ENCODE measurements around the gene VWA8.

Gene VWA8

GRCh38 chr13:41985788-41986508, 25.0 kb upstream of the VWA8 start:
- DNase-seq, result no peak
- Histone ChIP-seq H3K9me2 (replicated peaks; ENCODE audit: insufficient read depth, low read length) (no peaks in the 10 kb centered on the region), H3F3A (ENCODE audit: insufficient read depth, low read length) (no peaks in the 10 kb centered on the region), H3K4me1 (ENCODE audit: low read length) (no peaks in the 10 kb centered on the region), H3K9ac (ENCODE audit: low read length) (no peak overlapping the region), H3K79me2 (ENCODE audit: low read length) (no peaks in the 10 kb centered on the region), H3K4me3 (ENCODE audit: low read length) (no peak overlapping the region), H3K27ac (ENCODE audit: low read length) (no peak overlapping the region), H3K4me2 (ENCODE audit: low read depth, low read length) (no peak overlapping the region), H3K9me3 (replicated peaks; ENCODE audit: insufficient read depth, low read length) (no peaks in the 10 kb centered on the region), H3K27me3 (replicated peaks; ENCODE audit: insufficient read depth, low read length) (no peaks in the 10 kb centered on the region), H3K36me3 (replicated peaks; ENCODE audit: insufficient read depth, low read length) (no peaks in the 10 kb centered on the region), H2AFZ (ENCODE audit: low read length) (no peak overlapping the region), H4K20me1 (ENCODE audit: insufficient read depth, low read length) (no peaks in the 10 kb centered on the region)
- TF ChIP-seq EZH2phosphoT487 (IDR thresholded peaks at IDR 0.05; ENCODE audit: low read length) (no peak), EZH2 (optimal IDR thresholded peaks at IDR 0.05; ENCODE audit: low read depth, low read length) (no peak)
- TF ChIP-seq, protein P1, sequence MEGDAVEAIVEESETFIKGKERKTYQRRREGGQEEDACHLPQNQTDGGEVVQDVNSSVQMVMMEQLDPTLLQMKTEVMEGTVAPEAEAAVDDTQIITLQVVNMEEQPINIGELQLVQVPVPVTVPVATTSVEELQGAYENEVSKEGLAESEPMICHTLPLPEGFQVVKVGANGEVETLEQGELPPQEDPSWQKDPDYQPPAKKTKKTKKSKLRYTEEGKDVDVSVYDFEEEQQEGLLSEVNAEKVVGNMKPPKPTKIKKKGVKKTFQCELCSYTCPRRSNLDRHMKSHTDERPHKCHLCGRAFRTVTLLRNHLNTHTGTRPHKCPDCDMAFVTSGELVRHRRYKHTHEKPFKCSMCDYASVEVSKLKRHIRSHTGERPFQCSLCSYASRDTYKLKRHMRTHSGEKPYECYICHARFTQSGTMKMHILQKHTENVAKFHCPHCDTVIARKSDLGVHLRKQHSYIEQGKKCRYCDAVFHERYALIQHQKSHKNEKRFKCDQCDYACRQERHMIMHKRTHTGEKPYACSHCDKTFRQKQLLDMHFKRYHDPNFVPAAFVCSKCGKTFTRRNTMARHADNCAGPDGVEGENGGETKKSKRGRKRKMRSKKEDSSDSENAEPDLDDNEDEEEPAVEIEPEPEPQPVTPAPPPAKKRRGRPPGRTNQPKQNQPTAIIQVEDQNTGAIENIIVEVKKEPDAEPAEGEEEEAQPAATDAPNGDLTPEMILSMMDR (IDR thresholded peaks at IDR 0.05; ENCODE audit: low read length), result no peak

GRCh38 chr13:41981951-41982715, 21.2 kb upstream of the VWA8 start:
- H3F3A ChIP-seq (ENCODE audit: insufficient read depth, low read length), result no peaks in the 10 kb centered on the region
- H3K9me3 ChIP-seq (replicated peaks; ENCODE audit: insufficient read depth, low read length), result no peaks in the 10 kb centered on the region

DNA sequence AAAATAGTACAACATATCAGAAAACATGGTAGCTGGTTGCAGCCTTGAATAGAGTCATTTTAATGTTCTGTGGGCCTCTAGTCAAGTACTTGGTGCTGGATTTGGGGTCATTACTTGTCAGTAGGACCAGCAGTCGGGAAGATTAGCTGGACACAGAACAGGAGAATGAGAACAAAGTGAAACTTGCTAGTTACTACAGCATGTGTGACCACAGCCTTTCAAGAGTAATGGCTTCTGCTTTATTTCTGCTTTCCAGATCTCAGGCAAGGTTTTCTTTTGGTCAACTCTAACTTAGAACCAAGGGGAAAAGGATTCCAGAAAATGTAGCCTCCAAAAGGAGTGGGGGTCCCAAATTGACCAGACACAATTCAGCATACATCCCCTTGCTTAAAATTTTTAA, 17.1 kb upstream of the VWA8 start:
- peaks cover 9% of the 10 kb centered on the region for H3K4me1 ChIP-seq (ENCODE audit: low read length)
- no peaks in the 10 kb centered on the region for H3F3A ChIP-seq (ENCODE audit: insufficient read depth, low read length)
- H3K79me2 ChIP-seq (ENCODE audit: low read length), result no peaks in the 10 kb centered on the region
- no peaks in the 10 kb centered on the region for H3K36me3 ChIP-seq (replicated peaks; ENCODE audit: insufficient read depth, low read length)
- H3K9me3 ChIP-seq (replicated peaks; ENCODE audit: insufficient read depth, low read length), result no peaks in the 10 kb centered on the region
- peak overlapping the region; percentile 27; the same call in 1 of the 2 replicates for H3K27ac ChIP-seq (ENCODE audit: low read length)
- H3K4me3 ChIP-seq (ENCODE audit: low read length), result no peak overlapping the region; the same call in 1 of the 2 replicates
- TF ChIP-seq, protein P1 (IDR thresholded peaks at IDR 0.05; ENCODE audit: low read length), result no peak
- TF ChIP-seq EZH2 (optimal IDR thresholded peaks at IDR 0.05; ENCODE audit: low read depth, low read length) (no peak), EZH2phosphoT487 (IDR thresholded peaks at IDR 0.05; ENCODE audit: low read length) (no peak)
- H2AFZ ChIP-seq (ENCODE audit: low read length), result peak overlapping the region; percentile 72
- H3K9ac ChIP-seq (ENCODE audit: low read length), result no peak overlapping the region
- no peaks in the 10 kb centered on the region for H3K9me2 ChIP-seq (replicated peaks; ENCODE audit: insufficient read depth, low read length)
- H4K20me1 ChIP-seq (ENCODE audit: insufficient read depth, low read length), result no peaks in the 10 kb centered on the region
- no peaks in the 10 kb centered on the region for H3K27me3 ChIP-seq (replicated peaks; ENCODE audit: insufficient read depth, low read length)
- peak overlapping the region; percentile 64 for H3K4me2 ChIP-seq (ENCODE audit: low read depth, low read length)
- peak; percentile 17 for DNase-seq

More at GRCh38 chr13:41981951-41982715, 21.2 kb upstream of the VWA8 start:
- no peak overlapping the region for H3K9ac ChIP-seq (ENCODE audit: low read length)
- H3K27ac ChIP-seq (ENCODE audit: low read length), result no peak overlapping the region
- H3K27me3 ChIP-seq (replicated peaks; ENCODE audit: insufficient read depth, low read length), result no peaks in the 10 kb centered on the region
- no peaks in the 10 kb centered on the region for H4K20me1 ChIP-seq (ENCODE audit: insufficient read depth, low read length)
- H3K4me3 ChIP-seq (ENCODE audit: low read length), result no peak overlapping the region
- peaks cover 9% of the 10 kb centered on the region for H3K4me1 ChIP-seq (ENCODE audit: low read length)
- no peak overlapping the region for H2AFZ ChIP-seq (ENCODE audit: low read length)
- H3K4me2 ChIP-seq (ENCODE audit: low read depth, low read length), result no peak overlapping the region
- H3K79me2 ChIP-seq (ENCODE audit: low read length), result no peaks in the 10 kb centered on the region
- no peaks in the 10 kb centered on the region for H3K9me2 ChIP-seq (replicated peaks; ENCODE audit: insufficient read depth, low read length)
- DNase-seq, result no peak
- no peaks in the 10 kb centered on the region for H3K36me3 ChIP-seq (replicated peaks; ENCODE audit: insufficient read depth, low read length)
- TF ChIP-seq EZH2phosphoT487 (IDR thresholded peaks at IDR 0.05; ENCODE audit: low read length), result no peak
- no peak for TF ChIP-seq EZH2 (optimal IDR thresholded peaks at IDR 0.05; ENCODE audit: low read depth, low read length)
- TF ChIP-seq, protein P1 (IDR thresholded peaks at IDR 0.05; ENCODE audit: low read length), result no peak
